ENCODE results near the gene SKAP1. TPM values are rescaled to one million over a fixed set of nuclear protein-coding genes. Genes with fewer than 3 reads are reported as not detected.

Gene SKAP1
- total and polyA plus RNA-seq, 8 donors = 2.4 to 4.4 (median 3.2) TPM; not detected in 2

- 70 to 81% (median 76%) methylated on average over 4 of the region's 4 CpGs for WGBS, 5 donors
Observed at GRCh38 chr17:48307255-48307654, 122.8 kb downstream of the SKAP1 start.

GRCh38 chr17:48301002-48301401 is 129.0 kb downstream of the SKAP1 start:
- H3K27ac ChIP-seq = no peak overlapping the region
- no peak overlapping the region for H3K4me3 ChIP-seq
- no peak for TF ChIP-seq EP300 (IDR thresholded peaks at IDR 0.05)
- no peak for TF ChIP-seq POLR2AphosphoS5 (IDR thresholded peaks at IDR 0.05)
- no peak for TF ChIP-seq POLR2A (IDR thresholded peaks at IDR 0.05)
- TF ChIP-seq CTCF (IDR thresholded peaks at IDR 0.05) = no peak
- no peak for DNase-seq
- no peaks in the 10 kb centered on the region for H3K4me1 ChIP-seq
- peaks cover 0 to 32% (median 0%) of the 10 kb centered on the region in 3 donors for H3K27me3 ChIP-seq
- no peaks in the 10 kb centered on the region for H3K9me3 ChIP-seq
- H3K36me3 ChIP-seq = no peaks in the 10 kb centered on the region
- intact Hi-C loops (cut with DNase I; ENCODE audit: low total_unique reads) = no loop called here

More at GRCh38 chr17:48307255-48307654, 122.8 kb downstream of the SKAP1 start:
- H3K27me3 ChIP-seq = peaks cover 3 to 74% (median 28%) of the 10 kb centered on the region in 3 donors
- H3K4me3 ChIP-seq = no peak overlapping the region
- no peak overlapping the region for H3K27ac ChIP-seq
- DNase-seq = no peak
- no peaks in the 10 kb centered on the region for H3K9me3 ChIP-seq
- peaks cover 0 to 11% (median 0%) of the 10 kb centered on the region in 4 donors for H3K4me1 ChIP-seq
- intact Hi-C loops (cut with DNase I; ENCODE audit: low total_unique reads) = no loop called here
- H3K36me3 ChIP-seq = no peaks in the 10 kb centered on the region
- TF ChIP-seq EP300 (IDR thresholded peaks at IDR 0.05) (no peak), CTCF (IDR thresholded peaks at IDR 0.05) (no peak), POLR2AphosphoS5 (IDR thresholded peaks at IDR 0.05) (no peak), POLR2A (IDR thresholded peaks at IDR 0.05) (no peak)

GRCh38 chr17:48299760-48300159 is 130.3 kb downstream of the SKAP1 start:
- H3K36me3 ChIP-seq = no peaks in the 10 kb centered on the region
- 93 to 100% (median 96%) methylated on average over 1 of the region's 1 CpG for WGBS, 5 donors
- H3K9me3 ChIP-seq = no peaks in the 10 kb centered on the region
- intact Hi-C loops (cut with DNase I; ENCODE audit: low total_unique reads) = no loop called here
- H3K4me3 ChIP-seq = no peak overlapping the region
- H3K4me1 ChIP-seq = no peaks in the 10 kb centered on the region
- peaks cover 0 to 24% (median 0%) of the 10 kb centered on the region in 3 donors for H3K27me3 ChIP-seq
- no peak overlapping the region for H3K27ac ChIP-seq
- TF ChIP-seq POLR2A (IDR thresholded peaks at IDR 0.05) (no peak), EP300 (IDR thresholded peaks at IDR 0.05) (no peak), CTCF (IDR thresholded peaks at IDR 0.05) (no peak), POLR2AphosphoS5 (IDR thresholded peaks at IDR 0.05) (no peak)
- no peak for DNase-seq

GRCh38 chr17:48297825-48298224 is 132.2 kb downstream of the SKAP1 start:
- TF ChIP-seq POLR2AphosphoS5 (IDR thresholded peaks at IDR 0.05) (no peak), POLR2A (IDR thresholded peaks at IDR 0.05) (no peak), EP300 (IDR thresholded peaks at IDR 0.05) (no peak), CTCF (IDR thresholded peaks at IDR 0.05) (no peak)
- Histone ChIP-seq H3K36me3 (no peaks in the 10 kb centered on the region), H3K9me3 (no peaks in the 10 kb centered on the region), H3K4me3 (no peak overlapping the region), H3K27me3 (peaks cover 0 to 32% (median 0%) of the 10 kb centered on the region in 3 donors), H3K27ac (no peak overlapping the region), H3K4me1 (no peaks in the 10 kb centered on the region)
- intact Hi-C loops (cut with DNase I; ENCODE audit: low total_unique reads) = no loop called here
- WGBS, 5 donors = 41 to 57% (median 46%) methylated on average over 4 of the region's 4 CpGs
- DNase-seq = peak in 1 of 2 donors; percentile 21

Measured in stomach (tissue), 9 donors.